D721Med (cell line): Measurements from ENCODE around the gene VANGL1.

Source experiments
- DNase-seq: peaks from one replicate; pipeline ENCODE4 v3.0.0; 2011; ENCODE audit warnings: low spot score; ENCODE audit not compliant: insufficient read length
- FAIRE-seq: peaks from 2 replicates; lab custom pipeline; 2011; peaks lifted over from hg19 to GRCh38; lab: Jason Lieb, UNC
- TF ChIP-seq, protein P1 (sequence below): IDR thresholded peaks from 2 replicates; pipeline ENCODE4 v1.5.1; 2012; ENCODE audit warnings: mild to moderate bottlenecking, control low read depth; ENCODE audit not compliant: insufficient read depth; ENCODE audit errors: missing control alignments

VANGL1 gene

DNA sequence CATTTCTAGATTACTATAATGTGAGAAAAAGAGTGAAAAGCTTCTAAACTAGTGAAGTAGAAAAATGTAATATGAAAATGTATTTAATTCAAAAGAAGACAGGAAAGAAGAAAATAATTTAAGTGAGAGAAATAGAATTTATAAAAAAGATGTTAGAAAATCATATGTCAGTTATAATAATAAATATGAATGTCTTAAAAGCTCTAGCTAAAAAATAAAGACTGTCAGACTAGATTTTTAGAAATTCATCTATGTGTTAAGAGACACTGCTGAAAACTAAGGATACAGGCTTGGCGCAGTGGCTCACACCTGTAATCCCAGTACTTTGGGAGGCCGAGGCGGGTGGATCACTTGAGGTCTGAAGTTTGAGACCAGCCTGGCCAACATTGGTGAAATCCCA is 37.3 kb upstream of the VANGL1 start:
- DNase-seq, result no peak
- TF ChIP-seq, protein P1, sequence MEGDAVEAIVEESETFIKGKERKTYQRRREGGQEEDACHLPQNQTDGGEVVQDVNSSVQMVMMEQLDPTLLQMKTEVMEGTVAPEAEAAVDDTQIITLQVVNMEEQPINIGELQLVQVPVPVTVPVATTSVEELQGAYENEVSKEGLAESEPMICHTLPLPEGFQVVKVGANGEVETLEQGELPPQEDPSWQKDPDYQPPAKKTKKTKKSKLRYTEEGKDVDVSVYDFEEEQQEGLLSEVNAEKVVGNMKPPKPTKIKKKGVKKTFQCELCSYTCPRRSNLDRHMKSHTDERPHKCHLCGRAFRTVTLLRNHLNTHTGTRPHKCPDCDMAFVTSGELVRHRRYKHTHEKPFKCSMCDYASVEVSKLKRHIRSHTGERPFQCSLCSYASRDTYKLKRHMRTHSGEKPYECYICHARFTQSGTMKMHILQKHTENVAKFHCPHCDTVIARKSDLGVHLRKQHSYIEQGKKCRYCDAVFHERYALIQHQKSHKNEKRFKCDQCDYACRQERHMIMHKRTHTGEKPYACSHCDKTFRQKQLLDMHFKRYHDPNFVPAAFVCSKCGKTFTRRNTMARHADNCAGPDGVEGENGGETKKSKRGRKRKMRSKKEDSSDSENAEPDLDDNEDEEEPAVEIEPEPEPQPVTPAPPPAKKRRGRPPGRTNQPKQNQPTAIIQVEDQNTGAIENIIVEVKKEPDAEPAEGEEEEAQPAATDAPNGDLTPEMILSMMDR, result no peak
- no peak for FAIRE-seq

DNA sequence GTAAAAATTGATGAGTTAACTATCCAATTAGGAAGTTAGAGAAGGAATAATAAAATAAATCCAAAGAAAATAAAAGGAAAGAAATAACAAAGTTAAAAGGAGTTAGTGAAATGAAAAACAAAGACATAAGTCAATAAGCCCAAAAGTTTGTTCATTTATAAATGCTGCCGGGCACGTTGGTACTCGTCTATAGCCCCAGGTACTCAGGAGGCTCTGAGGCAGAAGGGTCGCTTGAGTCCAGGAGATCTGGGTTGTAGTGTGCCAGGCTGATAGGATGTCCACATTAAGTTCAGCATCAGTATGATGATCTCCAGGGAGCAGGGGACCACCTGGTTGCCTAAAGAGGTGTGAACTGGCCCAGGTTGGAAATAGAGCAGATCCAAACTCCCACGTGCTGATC is 35.5 kb upstream of the VANGL1 start:
- FAIRE-seq (no peak), DNase-seq (no peak)
- TF ChIP-seq, protein P1, result no peak

DNA sequence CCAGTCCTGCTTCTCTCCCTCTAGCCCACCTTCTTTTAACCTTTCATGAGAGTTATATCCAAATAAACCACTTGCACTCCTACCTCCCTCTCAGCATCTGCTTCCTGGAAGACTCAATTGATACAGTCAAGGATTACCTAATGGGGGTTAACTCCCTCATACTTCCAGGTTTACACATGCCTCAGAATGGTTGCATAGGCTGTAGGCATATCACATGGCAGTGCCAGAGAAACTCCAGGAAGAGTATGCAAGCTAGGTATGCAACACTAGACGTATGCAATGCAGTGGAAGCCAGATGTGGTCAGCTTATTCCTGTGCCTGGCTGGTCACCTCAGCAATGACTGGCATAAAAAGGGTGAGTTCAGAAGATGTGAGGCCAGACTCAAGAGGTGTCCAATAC is 32.7 kb upstream of the VANGL1 start:
- TF ChIP-seq, protein P1, result no peak
- FAIRE-seq (no peak), DNase-seq (no peak)

DNA sequence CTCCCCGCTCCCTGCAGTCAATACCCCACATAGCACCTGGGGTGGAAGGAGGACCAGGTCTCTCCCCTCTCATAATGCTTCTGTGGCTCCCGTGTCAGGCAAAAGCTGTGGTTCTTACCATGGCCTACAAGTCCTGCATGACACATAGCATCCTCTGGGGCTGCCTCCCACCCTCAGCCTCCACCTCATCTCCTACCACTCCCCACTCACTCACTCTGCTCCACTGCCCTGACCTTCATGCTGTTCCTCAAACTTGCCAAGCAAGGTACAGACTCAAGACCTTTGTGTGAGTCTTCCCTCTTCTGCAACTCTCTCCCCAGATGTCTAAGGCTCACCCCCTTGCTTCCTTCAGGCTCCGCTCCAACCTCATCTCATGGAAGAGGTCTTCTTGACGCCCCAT is 28.0 kb upstream of the VANGL1 start:
- FAIRE-seq (no peak), DNase-seq (no peak)
- TF ChIP-seq, protein P1, result no peak

DNA sequence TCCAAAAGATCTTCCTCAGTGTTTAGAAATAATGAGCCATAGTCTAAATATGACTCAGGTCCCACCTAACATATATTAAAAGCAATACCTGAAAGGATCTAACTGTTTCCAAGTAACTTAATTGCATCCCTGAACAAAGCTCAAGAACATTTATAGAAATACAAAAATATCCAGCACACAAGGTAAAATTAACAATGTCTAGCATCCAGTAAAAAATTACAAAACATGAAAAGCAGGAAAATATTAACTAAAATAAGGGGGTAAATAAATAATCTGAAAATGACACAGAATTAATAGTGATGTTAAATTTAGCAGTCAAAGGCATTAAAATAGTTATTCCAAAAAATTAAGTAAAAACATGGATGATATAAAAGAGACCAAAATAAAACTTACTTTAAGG is 21.3 kb upstream of the VANGL1 start:
- TF ChIP-seq, protein P1, result no peak
- no peak for FAIRE-seq

DNA sequence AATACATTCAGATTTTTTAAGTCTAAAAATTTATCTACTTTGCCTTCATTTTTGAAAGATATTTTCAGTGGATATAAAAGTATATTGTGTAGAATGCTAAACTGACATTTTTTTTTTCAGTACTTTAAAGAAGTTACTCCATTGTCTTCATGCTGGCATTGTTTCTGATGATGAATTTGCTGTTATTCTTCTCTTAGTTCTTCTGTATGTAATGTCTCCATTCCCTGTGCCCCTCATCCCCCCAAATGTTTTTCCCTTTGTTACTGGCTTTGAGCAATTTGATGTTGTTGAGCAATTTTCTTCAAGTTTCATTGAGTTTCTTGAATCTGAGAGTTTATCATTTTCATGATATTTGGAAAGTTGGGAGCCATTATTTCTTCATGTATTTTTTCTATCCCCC is 20.8 kb upstream of the VANGL1 start:
- no peak for DNase-seq
- no peak for FAIRE-seq
- TF ChIP-seq, protein P1, result no peak

More for the DNA sequence above, 21.3 kb upstream of the VANGL1 start:
- DNase-seq, result no peak

DNA sequence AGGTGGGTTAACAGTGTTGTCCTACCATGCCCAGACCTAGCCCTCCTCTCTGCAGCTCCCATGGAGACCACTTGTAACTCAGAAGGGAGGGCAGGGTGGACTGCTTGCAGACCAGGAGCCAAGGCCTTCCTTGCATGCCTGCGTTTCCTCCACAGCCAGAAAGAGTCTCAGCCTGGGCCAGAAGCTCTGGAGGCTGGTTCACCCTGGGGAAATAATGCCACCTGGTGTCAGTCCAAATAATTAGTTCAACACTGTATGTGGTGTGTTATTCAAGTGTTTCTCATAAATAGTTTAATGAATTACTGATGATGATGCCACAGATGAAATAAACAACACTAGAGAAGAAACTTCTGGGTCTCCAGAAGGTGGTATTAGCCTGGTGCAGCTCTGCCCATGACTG is 16.9 kb upstream of the VANGL1 start:
- TF ChIP-seq, protein P1, result no peak
- no peak for FAIRE-seq
- DNase-seq, result no peak
